CD8-positive, alpha-beta memory T cell (primary cell): ENCODE data around the gene SESN1. TPM values are rescaled to one million over a fixed set of nuclear protein-coding genes. Genes with fewer than 3 reads are reported as not detected.
A peak's percentile ranks its signal among the peaks of the same experiment; 100 is the strongest.

Experiments
- CTCF ChIA-PET: fragments of 350-600 bp; sonication (Branson Sonifier 250); formaldehyde crosslinking; loops from one replicate; lab custom pipeline; 2021; ENCODE audit warnings: antibody characterized with exemption; lab: Charles Lee
- POLR2A ChIA-PET: fragments of 350-600 bp; sonication (Branson Sonifier 250); formaldehyde crosslinking; loops from one replicate; lab custom pipeline; 2021; ENCODE audit warnings: antibody characterized with exemption; lab: Charles Lee
- DNase-seq, 5 donors: peaks; one replicate each; pipeline versions ENCODE4 v3.0.0 to v3.0.0-alpha.2; 2020 to 2022; ENCODE audit warnings: mixed read lengths in 1 of 5
- H3K27ac ChIP-seq: one replicate; pipeline ENCODE4 v1.7.0; 2013; ENCODE audit warnings: low read depth, mild to moderate bottlenecking, low read length, moderate library complexity
- H3K27me3 ChIP-seq: 2 replicates; pipeline ENCODE4 v1.7.0; 2013; ENCODE audit warnings: low read length, mild to moderate bottlenecking; ENCODE audit not compliant: insufficient read depth, poor library complexity, severe bottlenecking
- H3K36me3 ChIP-seq: 2 replicates; pipeline ENCODE4 v1.7.0; 2013; ENCODE audit warnings: mild to moderate bottlenecking, low read length, moderate library complexity; ENCODE audit not compliant: insufficient read depth
- H3K4me1 ChIP-seq: 2 replicates; pipeline ENCODE4 v1.7.0; 2013; ENCODE audit warnings: mild to moderate bottlenecking, low read length, moderate library complexity; ENCODE audit not compliant: insufficient read depth
- H3K4me3 ChIP-seq: 2 replicates; pipeline ENCODE4 v1.7.0; 2013; ENCODE audit warnings: mild to moderate bottlenecking, low read length
- H3K9me3 ChIP-seq: 2 replicates; pipeline ENCODE4 v1.7.0; 2013; ENCODE audit warnings: mild to moderate bottlenecking, low read length
- H3K27ac Mint-ChIP-seq, 8 donors: one replicate each; pipeline ENCODE4 v1.8.0; 2020 to 2021; ENCODE audit warnings: mixed read lengths in 8 of 8, mild to moderate bottlenecking in 6 of 8, inconsistent platforms in 3 of 8, moderate library complexity in 3 of 8
- H3K27me3 Mint-ChIP-seq, 2 donors: one replicate each; pipeline ENCODE4 v1.8.0; 2020 to 2021; ENCODE audit warnings: mixed read lengths in 2 of 2, mild to moderate bottlenecking in 1 of 2, moderate library complexity in 1 of 2
- H3K36me3 Mint-ChIP-seq, 3 donors: one replicate each; pipeline ENCODE4 v1.8.0; 2020 to 2021; ENCODE audit warnings: mixed read lengths in 3 of 3, inconsistent platforms in 1 of 3, mild to moderate bottlenecking in 1 of 3
- H3K4me1 Mint-ChIP-seq, 3 donors: one replicate each; pipeline ENCODE4 v1.8.0; 2020 to 2021; ENCODE audit warnings: mixed read lengths in 3 of 3, inconsistent platforms in 1 of 3, mild to moderate bottlenecking in 1 of 3
- H3K4me3 Mint-ChIP-seq, 7 donors: one replicate each; pipeline ENCODE4 v1.8.0; 2020 to 2021; ENCODE audit warnings: mixed read lengths in 7 of 7, mild to moderate bottlenecking in 6 of 7, moderate library complexity in 4 of 7, inconsistent platforms in 2 of 7
- H3K9me3 Mint-ChIP-seq, 5 donors: one replicate each; pipeline ENCODE4 v1.8.0; 2020 to 2022; ENCODE audit warnings: mixed read lengths in 5 of 5, mild to moderate bottlenecking in 3 of 5, moderate library complexity in 2 of 5, inconsistent platforms in 1 of 5
- polyA plus RNA-seq: library from polyadenylated mRNA; unstranded; fragments of 300-500 nt; fragmentation: Illumina TruSeq; gene quantifications from one replicate; pipeline ENCODE4 v1.2.3, GENCODE V29; 2021
- total RNA-seq, 2 experiments: library from RNA; stranded (reverse); gene quantifications; one replicate each; pipeline ENCODE4 v1.2.3, GENCODE V29; 2021

Gene SESN1
- total and polyA plus RNA-seq, 3 experiments from 2014 or later: 20.2 to 39.2 (median 22.0) TPM

DNA sequence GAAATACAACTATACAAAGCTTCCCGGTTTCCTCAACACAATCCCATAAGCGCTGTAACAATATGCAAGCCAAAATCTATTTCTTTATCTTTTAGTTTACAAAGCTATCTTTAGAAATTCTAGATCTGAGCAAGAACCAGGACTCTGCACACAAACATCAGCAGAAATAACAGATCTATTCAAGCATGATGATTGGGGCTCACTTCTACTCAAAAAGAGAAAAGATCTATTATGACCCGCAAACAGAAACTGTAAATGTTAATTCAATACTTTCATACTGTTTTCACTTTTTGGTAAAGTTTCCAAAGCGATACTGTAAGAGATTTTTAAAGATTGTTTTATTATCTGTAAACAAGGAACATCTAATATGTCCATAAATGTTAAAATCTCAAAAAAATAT is 86.6 kb downstream of the SESN1 start:
- Mint-ChIP-seq H3K27me3 (peaks cover 0 to 2% of the 10 kb centered on the region in 2 donors), H3K4me1 (peaks cover 58 to 76% (median 72%) of the 10 kb centered on the region in 3 donors), H3K27ac (peak overlapping the region; percentile 94 to 100 (median 98)), H3K4me3 (peak overlapping the region; percentile 92 to 99 (median 99)), H3K9me3 (no peaks in the 10 kb centered on the region), H3K36me3 (peaks cover 0 to 15% (median 5%) of the 10 kb centered on the region in 3 donors)
- CTCF ChIA-PET: interaction anchor here (3.0 kb wide), 1 partner anchor 63 kb away, joined by 25 read pairs; no protein-coding TSS in a partner anchor
- Histone ChIP-seq H3K4me1 (peaks cover 40% of the 10 kb centered on the region), H3K27ac (peak overlapping the region; percentile 81), H3K27me3 (no peaks in the 10 kb centered on the region), H3K4me3 (peak overlapping the region; percentile 71), H3K36me3 (no peaks in the 10 kb centered on the region), H3K9me3 (no peaks in the 10 kb centered on the region)
- no peak for DNase-seq
- POLR2A ChIA-PET: interaction anchor here (0.7 to 3.4 kb wide), 3 partner anchors 8 to 118 kb away, joined by 3 to 22 read pairs (median 9); no protein-coding TSS in a partner anchor

DNA sequence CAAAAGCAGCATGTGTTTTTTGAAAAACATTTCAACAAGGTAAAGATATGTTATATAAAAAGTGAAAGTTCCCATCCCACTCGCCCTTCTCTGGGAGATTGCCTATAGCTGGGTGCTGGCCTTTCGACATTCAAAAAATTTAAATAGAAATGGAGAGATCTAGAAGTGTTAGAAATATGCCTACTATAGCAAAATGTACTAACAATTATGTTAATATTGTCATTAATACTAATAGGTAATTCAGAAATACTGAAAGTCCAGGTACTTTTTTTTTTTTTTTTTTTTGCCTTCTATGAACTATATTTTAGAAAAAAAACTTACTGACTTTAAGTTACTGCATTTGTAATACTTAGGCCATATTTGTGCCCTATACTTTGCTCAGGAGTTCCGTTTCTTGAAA is 87.1 kb downstream of the SESN1 start:
- peak overlapping the region; percentile 71 for H3K4me3 ChIP-seq
- POLR2A ChIA-PET: interaction anchor here (0.7 to 0.9 kb wide), 3 partner anchors 9 to 118 kb away, joined by 3 to 9 read pairs (median 3); no protein-coding TSS in a partner anchor
- Mint-ChIP-seq H3K27ac (peak overlapping the region in 7 of 8 donors; percentile 44 to 100 (median 97)), H3K9me3 (no peaks in the 10 kb centered on the region), H3K4me3 (peak overlapping the region; percentile 92 to 99 (median 99)), H3K27me3 (peaks cover 0 to 2% of the 10 kb centered on the region in 2 donors), H3K36me3 (peaks cover 0 to 15% (median 5%) of the 10 kb centered on the region in 3 donors), H3K4me1 (peaks cover 59 to 77% (median 74%) of the 10 kb centered on the region in 3 donors)
- no peaks in the 10 kb centered on the region for H3K27me3 ChIP-seq
- no peaks in the 10 kb centered on the region for H3K9me3 ChIP-seq
- no peak for DNase-seq
- CTCF ChIA-PET: interaction anchor here (0.7 kb wide), 1 partner anchor 94 kb away, joined by 5 read pairs; no protein-coding TSS in a partner anchor
- H3K36me3 ChIP-seq: no peaks in the 10 kb centered on the region
- no peak overlapping the region for H3K27ac ChIP-seq
- H3K4me1 ChIP-seq: peaks cover 36% of the 10 kb centered on the region

DNA sequence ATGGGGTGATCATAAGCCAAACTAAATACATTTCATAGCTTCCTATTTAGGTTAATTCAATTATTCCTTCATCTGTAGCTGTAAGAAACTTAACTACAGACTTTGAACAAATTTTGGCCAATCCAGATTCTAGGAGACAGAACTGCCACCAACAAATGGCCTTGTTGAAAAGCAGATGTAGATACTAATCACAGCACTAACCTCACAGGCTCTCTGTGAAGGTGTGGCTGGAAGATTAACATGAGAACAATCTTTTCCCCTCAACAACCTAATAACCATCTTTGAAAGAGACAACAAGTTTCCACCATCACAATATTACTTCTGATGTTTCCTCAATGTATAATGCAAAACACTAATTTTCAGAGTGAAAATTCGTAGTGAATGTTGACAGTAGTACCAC is 87.8 kb downstream of the SESN1 start:
- peaks cover 3 to 22% (median 4%) of the 10 kb centered on the region in 3 donors for H3K36me3 Mint-ChIP-seq
- ChIA-PET CTCF (interaction anchor here (1.0 kb wide), 1 partner anchor 66 kb away, joined by 3 read pairs; no protein-coding TSS in a partner anchor), POLR2A (interaction anchor here (0.5 to 0.9 kb wide), 2 partner anchors 37 to 47 kb away, joined by 3 read pairs; no protein-coding TSS in a partner anchor)
- H3K4me3 ChIP-seq: no peak overlapping the region
- no peaks in the 10 kb centered on the region for H3K9me3 Mint-ChIP-seq
- no peak for DNase-seq
- peaks cover 0 to 2% of the 10 kb centered on the region in 2 donors for H3K27me3 Mint-ChIP-seq
- no peaks in the 10 kb centered on the region for H3K36me3 ChIP-seq
- H3K27ac ChIP-seq: no peak overlapping the region
- peaks cover 63 to 81% (median 78%) of the 10 kb centered on the region in 3 donors for H3K4me1 Mint-ChIP-seq
- H3K9me3 ChIP-seq: no peaks in the 10 kb centered on the region
- H3K27ac Mint-ChIP-seq: peak overlapping the region; percentile 40 to 100 (median 94)
- no peaks in the 10 kb centered on the region for H3K27me3 ChIP-seq
- H3K4me1 ChIP-seq: peaks cover 31% of the 10 kb centered on the region
- peak overlapping the region; percentile 92 to 99 (median 99) for H3K4me3 Mint-ChIP-seq

DNA sequence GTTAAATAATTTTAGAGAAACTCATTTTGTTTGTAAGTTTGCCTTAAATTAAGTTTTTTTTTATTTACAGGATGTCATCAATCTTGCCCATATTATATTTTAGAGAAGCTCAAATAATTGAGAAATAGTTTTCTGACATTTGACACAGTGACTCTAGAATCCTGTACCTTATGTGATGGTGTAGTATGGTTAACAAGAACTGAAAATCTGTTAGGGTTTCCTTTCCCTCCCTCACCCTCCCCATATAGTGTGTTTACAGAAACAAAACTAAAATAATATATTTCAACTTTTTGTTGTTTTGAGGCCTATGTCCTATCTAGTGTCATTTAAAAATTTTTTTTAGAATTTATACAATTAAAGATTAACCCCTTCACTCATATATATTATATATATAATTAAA is 91.8 kb downstream of the SESN1 start:
- Mint-ChIP-seq H3K4me3 (peak overlapping the region in 6 of 7 donors; percentile 13 to 80 (median 52)), H3K4me1 (peaks cover 60 to 72% (median 69%) of the 10 kb centered on the region in 3 donors), H3K36me3 (peaks cover 3 to 43% (median 12%) of the 10 kb centered on the region in 3 donors), H3K9me3 (no peaks in the 10 kb centered on the region), H3K27ac (peak overlapping the region in 3 of 8 donors; percentile 6 to 78 (median 58)), H3K27me3 (no peaks in the 10 kb centered on the region)
- Histone ChIP-seq H3K27me3 (no peaks in the 10 kb centered on the region), H3K27ac (no peak overlapping the region), H3K36me3 (peaks cover 9% of the 10 kb centered on the region), H3K9me3 (no peaks in the 10 kb centered on the region), H3K4me1 (peaks cover 24% of the 10 kb centered on the region), H3K4me3 (no peak overlapping the region)
- DNase-seq: no peak
- ChIA-PET CTCF (interaction anchor here (1.6 to 2.6 kb wide), 2 partner anchors 13 to 461 kb away, joined by 3 to 7 read pairs; no protein-coding TSS in a partner anchor), POLR2A (no interaction called here)

DNA sequence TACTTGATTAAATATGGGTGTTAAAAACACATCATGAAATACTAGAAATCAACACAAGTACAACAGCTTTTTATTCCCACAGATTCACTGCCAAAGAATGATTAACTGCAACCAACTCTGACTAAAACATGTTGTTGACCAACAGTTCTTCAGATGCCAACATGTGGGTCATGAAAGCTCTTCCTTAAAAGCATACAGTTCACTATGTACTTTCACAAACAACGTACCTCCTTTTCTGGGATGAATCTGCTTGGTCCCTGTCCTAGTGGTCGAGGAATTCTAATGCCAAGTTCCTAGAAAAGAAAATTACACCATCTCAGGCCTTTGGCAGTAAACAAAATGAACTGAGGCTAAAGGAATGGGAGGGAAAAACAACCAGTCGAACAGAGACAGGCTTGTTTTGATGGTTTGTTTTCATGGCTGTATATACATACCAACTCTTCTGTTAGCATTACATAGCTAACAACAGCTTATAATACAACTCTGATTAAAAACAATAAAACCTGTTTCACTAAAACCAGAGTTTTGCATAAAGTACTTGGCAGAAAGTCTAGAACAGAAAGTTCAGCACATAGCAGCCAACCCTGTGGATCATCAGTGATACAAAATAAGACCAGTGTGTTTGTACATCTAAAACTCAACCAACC is 92.5 kb downstream of the SESN1 start:
- no peak overlapping the region for H3K4me3 ChIP-seq
- H3K4me1 Mint-ChIP-seq: peaks cover 56 to 65% (median 62%) of the 10 kb centered on the region in 3 donors

DNA sequence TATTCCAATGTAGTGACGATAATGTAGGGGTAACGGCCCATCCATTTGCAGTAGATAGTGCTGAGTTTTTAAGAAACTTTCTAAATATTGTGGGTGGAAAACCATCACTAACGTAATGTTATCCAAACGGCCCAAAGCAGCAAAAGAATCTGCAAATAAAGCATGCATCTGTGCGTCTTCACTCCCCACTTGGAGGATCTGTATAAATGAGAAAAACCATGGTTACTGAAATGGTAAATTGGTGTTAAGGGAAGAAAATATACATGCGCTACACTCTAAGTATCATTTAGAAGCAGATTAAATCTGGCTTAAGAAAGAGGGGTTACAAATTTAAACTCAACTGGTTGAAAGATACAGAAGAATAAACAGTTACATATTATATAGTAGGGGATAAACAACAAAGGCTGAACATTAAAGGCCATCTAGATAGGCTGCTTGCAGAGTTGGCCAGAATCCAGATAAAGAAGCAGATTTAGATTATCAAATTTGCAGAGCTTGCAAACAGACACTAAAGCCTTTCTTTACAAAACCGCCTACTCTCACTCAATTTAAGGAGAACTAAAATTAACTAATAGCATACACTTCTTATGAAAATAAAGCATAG is 93.3 kb downstream of the SESN1 start:
- H3K27me3 ChIP-seq: no peaks in the 10 kb centered on the region
- CTCF ChIA-PET: interaction anchor here (1.6 to 2.6 kb wide), 2 partner anchors 15 to 460 kb away, joined by 3 to 7 read pairs; no protein-coding TSS in a partner anchor
- POLR2A ChIA-PET: interaction anchor here (0.6 kb wide), 1 partner anchor 12 kb away, joined by 4 read pairs; no protein-coding TSS in a partner anchor

More for the DNA sequence above, 92.5 kb downstream of the SESN1 start:
- peaks cover 3 to 50% (median 17%) of the 10 kb centered on the region in 3 donors for H3K36me3 Mint-ChIP-seq
- no peaks in the 10 kb centered on the region for H3K9me3 Mint-ChIP-seq
- no peaks in the 10 kb centered on the region for H3K27me3 Mint-ChIP-seq
- Histone ChIP-seq H3K36me3 (peaks cover 9% of the 10 kb centered on the region), H3K27me3 (no peaks in the 10 kb centered on the region), H3K27ac (no peak overlapping the region), H3K9me3 (no peaks in the 10 kb centered on the region), H3K4me1 (peaks cover 17% of the 10 kb centered on the region)
- H3K27ac Mint-ChIP-seq: peak overlapping the region; percentile 29 to 93 (median 70)
- ChIA-PET POLR2A (interaction anchor here (0.6 kb wide), 1 partner anchor 12 kb away, joined by 4 read pairs; no protein-coding TSS in a partner anchor), CTCF (interaction anchor here (1.6 to 2.6 kb wide), 2 partner anchors 14 to 461 kb away, joined by 3 to 7 read pairs; no protein-coding TSS in a partner anchor)
- DNase-seq: no peak
- H3K4me3 Mint-ChIP-seq: peak overlapping the region in 6 of 7 donors; percentile 39 to 62 (median 52)

DNA sequence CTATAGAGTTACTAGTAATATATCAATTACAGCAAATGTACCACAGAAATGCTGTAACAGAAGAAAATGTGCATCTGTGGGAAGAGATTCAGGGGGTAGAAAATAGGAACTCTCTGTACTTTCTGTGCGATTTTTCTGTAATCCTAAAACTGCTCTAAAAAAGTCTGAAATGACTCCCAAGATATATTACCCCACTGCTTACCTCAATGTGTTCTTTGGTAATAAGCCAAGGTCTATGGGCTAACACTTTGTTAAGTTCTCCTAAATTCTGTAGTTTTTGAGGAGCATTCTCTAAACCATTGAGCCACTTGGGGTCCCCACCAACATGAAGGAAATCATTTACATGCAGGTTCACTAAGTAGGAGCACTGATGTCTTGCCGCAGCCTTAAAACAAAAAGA is 94.4 kb downstream of the SESN1 start:
- Mint-ChIP-seq H3K36me3 (peaks cover 3 to 63% (median 18%) of the 10 kb centered on the region in 3 donors), H3K27ac (peak overlapping the region in 2 of 8 donors; percentile 12 to 49), H3K4me1 (peaks cover 44 to 46% (median 46%) of the 10 kb centered on the region in 3 donors), H3K27me3 (no peaks in the 10 kb centered on the region), H3K9me3 (no peaks in the 10 kb centered on the region), H3K4me3 (no peak overlapping the region)
- Histone ChIP-seq H3K36me3 (peaks cover 13% of the 10 kb centered on the region), H3K9me3 (no peaks in the 10 kb centered on the region), H3K4me3 (no peak overlapping the region), H3K27me3 (no peaks in the 10 kb centered on the region), H3K27ac (no peak overlapping the region), H3K4me1 (peaks cover 6% of the 10 kb centered on the region)
- POLR2A ChIA-PET: no interaction called here
- CTCF ChIA-PET: interaction anchor here (0.6 kb wide), 1 partner anchor 72 kb away, joined by 3 read pairs; no protein-coding TSS in a partner anchor
- DNase-seq: no peak

More for the DNA sequence above, 93.3 kb downstream of the SESN1 start:
- Histone ChIP-seq H3K4me3 (no peak overlapping the region), H3K4me1 (peaks cover 10% of the 10 kb centered on the region), H3K27ac (no peak overlapping the region), H3K36me3 (peaks cover 9% of the 10 kb centered on the region), H3K9me3 (no peaks in the 10 kb centered on the region)
- Mint-ChIP-seq H3K27ac (peak overlapping the region in 6 of 8 donors; percentile 29 to 93 (median 76)), H3K4me1 (peaks cover 51 to 57% (median 54%) of the 10 kb centered on the region in 3 donors), H3K36me3 (peaks cover 3 to 55% (median 14%) of the 10 kb centered on the region in 3 donors), H3K27me3 (no peaks in the 10 kb centered on the region), H3K4me3 (peak overlapping the region in 3 of 7 donors; percentile 6 to 58 (median 17)), H3K9me3 (no peaks in the 10 kb centered on the region)
- DNase-seq: no peak
